Measurements from ENCODE around the gene TCP1.

- TF ChIP-seq CTCF (conservative IDR thresholded peaks at IDR 0.05; ENCODE audit: low read depth, low read length) (no peak), EZH2 (IDR thresholded peaks at IDR 0.05; ENCODE audit: borderline replicate concordance, low read depth, low read length, poor library complexity, severe bottlenecking) (no peak)
These were observed 17.2 kb downstream of the TCP1 start for GRCh38 chr6:159772196-159772595.
